HepG2 (cell line): ENCODE results near the gene MAP3K8. TPM values are rescaled to one million over a fixed set of nuclear protein-coding genes. Genes with fewer than 3 reads are reported as not detected.

ENCODE experiments used
- ASH2L ChIP-seq: fragments of 300-600, 200-600 bp; sonication (generic); IDR thresholded peaks from 2 replicates; pipeline ENCODE4 v1.7.0; 2017; ENCODE audit warnings: low read depth, mild to moderate bottlenecking, moderate library complexity, mixed read lengths, low read length; ENCODE audit not compliant: insufficient read length
- CHD4 ChIP-seq: fragments of 200-600 bp; sonication (generic); IDR thresholded peaks from 2 replicates; pipeline ENCODE4 v1.7.0; 2017; ENCODE audit warnings: mild to moderate bottlenecking, low read length, borderline replicate concordance
- ETV5 ChIP-seq: IDR thresholded peaks from 2 replicates; pipeline ENCODE4 v1.6.1; 2018; ENCODE audit warnings: missing biosample characterization, missing genetic modification reagents, inconsistent platforms, borderline replicate concordance
- GATA4 ChIP-seq: sonication (generic); IDR thresholded peaks from 2 replicates; pipeline ENCODE4 v1.6.1; 2016; ENCODE audit warnings: antibody characterized with exemption, low read depth, borderline replicate concordance
- HOXA5 ChIP-seq: sonication (generic); formaldehyde crosslinking; IDR thresholded peaks from 2 replicates; pipeline ENCODE4 v1.4.0; 2020; ENCODE audit warnings: missing genetic modification reagents
- IKZF4 ChIP-seq: sonication (generic); formaldehyde crosslinking; IDR thresholded peaks from 2 replicates; pipeline ENCODE4 v1.5.1; 2020; ENCODE audit warnings: borderline replicate concordance, mild to moderate bottlenecking, low read depth, missing genetic modification reagents; ENCODE audit errors: not compliant biosample characterization
- IRX3 ChIP-seq: sonication (generic); formaldehyde crosslinking; IDR thresholded peaks from 2 replicates; pipeline ENCODE4 v1.8.1; 2023; ENCODE audit warnings: mild to moderate bottlenecking, low read depth, missing genetic modification reagents, borderline replicate concordance
- MBD4 ChIP-seq: IDR thresholded peaks from 2 replicates; pipeline ENCODE4 v1.6.1; 2012; ENCODE audit warnings: low read length, inconsistent platforms, borderline replicate concordance
- MED8 ChIP-seq: sonication (generic); formaldehyde crosslinking; IDR thresholded peaks from 2 replicates; pipeline ENCODE4 v1.8.1; 2023; ENCODE audit warnings: mild to moderate bottlenecking, missing genetic modification reagents; ENCODE audit not compliant: insufficient replicate concordance
- MYPOP ChIP-seq: sonication (generic); formaldehyde crosslinking; IDR thresholded peaks from 2 replicates; pipeline ENCODE4 v1.8.1; 2023; ENCODE audit warnings: mild to moderate bottlenecking, moderate library complexity, missing genetic modification reagents
- NCOR1 ChIP-seq: fragments of 200-600 bp; sonication (generic); IDR thresholded peaks from 2 replicates; pipeline ENCODE4 v1.7.0; 2017; ENCODE audit warnings: antibody characterized with exemption, low read length, borderline replicate concordance
- NFKB2 ChIP-seq: sonication (generic); formaldehyde crosslinking; IDR thresholded peaks from 2 replicates; pipeline ENCODE4 v1.4.0; 2020; ENCODE audit warnings: missing genetic modification reagents, borderline replicate concordance
- PCBP1 ChIP-seq: fragments of 200-400 bp; formaldehyde crosslinking; IDR thresholded peaks from 2 replicates; pipeline ENCODE4 v1.6.1; 2017; ENCODE audit warnings: mild to moderate bottlenecking, low read depth, low read length, borderline replicate concordance
- POGZ ChIP-seq: sonication (generic); formaldehyde crosslinking; IDR thresholded peaks from 2 replicates; pipeline ENCODE4 v1.4.0; 2020; ENCODE audit warnings: mild to moderate bottlenecking, missing genetic modification reagents
- PRDM10 ChIP-seq: sonication (generic); formaldehyde crosslinking; IDR thresholded peaks from 2 replicates; pipeline ENCODE4 v1.4.0; 2020; ENCODE audit warnings: low read depth, missing genetic modification reagents
- SOX5 ChIP-seq: IDR thresholded peaks from 2 replicates; pipeline ENCODE4 v1.6.1; 2016; ENCODE audit warnings: borderline replicate concordance
- SP140L ChIP-seq: sonication (generic); formaldehyde crosslinking; IDR thresholded peaks from 2 replicates; pipeline ENCODE4 v1.4.0; 2020; ENCODE audit warnings: missing genetic modification reagents, borderline replicate concordance
- SP2 ChIP-seq: sonication (generic); formaldehyde crosslinking; IDR thresholded peaks from 2 replicates; pipeline ENCODE4 v1.5.1; 2020; ENCODE audit warnings: mild to moderate bottlenecking, missing genetic modification reagents
- SRSF9 ChIP-seq: fragments of 200-400 bp; formaldehyde crosslinking; IDR thresholded peaks from 2 replicates; pipeline ENCODE4 v1.6.1; 2018; ENCODE audit warnings: borderline replicate concordance, mild to moderate bottlenecking, low read depth, low read length; ENCODE audit not compliant: insufficient read depth, poor library complexity, severe bottlenecking
- TCF7 ChIP-seq: sonication (generic); IDR thresholded peaks from 2 replicates; pipeline ENCODE4 v1.6.1; 2016; ENCODE audit warnings: antibody characterized with exemption, low read depth
- YY1 ChIP-seq: IDR thresholded peaks from 2 replicates; pipeline ENCODE4 v1.6.1; 2011; ENCODE audit warnings: low read length, low read depth, moderate library complexity, mild to moderate bottlenecking; ENCODE audit not compliant: insufficient read depth, insufficient replicate concordance
- ZNF225 ChIP-seq: sonication (generic); formaldehyde crosslinking; IDR thresholded peaks from 2 replicates; pipeline ENCODE4 v1.4.0; 2020; ENCODE audit warnings: mild to moderate bottlenecking, missing genetic modification reagents
- ZNF263 ChIP-seq: sonication (generic); formaldehyde crosslinking; IDR thresholded peaks from 2 replicates; pipeline ENCODE4 v1.4.0; 2020; ENCODE audit warnings: missing genetic modification reagents
- ZNF274 ChIP-seq: sonication (generic); formaldehyde crosslinking; IDR thresholded peaks from 2 replicates; pipeline ENCODE4 v1.5.1; 2020; ENCODE audit warnings: mild to moderate bottlenecking, missing genetic modification reagents
- ZNF317 ChIP-seq: sonication (generic); formaldehyde crosslinking; IDR thresholded peaks from 2 replicates; pipeline ENCODE4 v1.5.0; 2020; ENCODE audit warnings: mild to moderate bottlenecking, missing genetic modification reagents
- ZNF331 ChIP-seq: sonication (generic); formaldehyde crosslinking; IDR thresholded peaks from 2 replicates; pipeline ENCODE4 v1.4.0; 2020; ENCODE audit warnings: missing genetic modification reagents
- ZNF598 ChIP-seq: sonication (generic); formaldehyde crosslinking; IDR thresholded peaks from 2 replicates; pipeline ENCODE4 v1.5.1; 2020; ENCODE audit warnings: mild to moderate bottlenecking, missing genetic modification reagents, borderline replicate concordance
- polyA plus RNA-seq, 8 experiments: library from polyadenylated mRNA; depleted of rRNA in 3 of 8; stranded (reverse) in 7 of 8; unstranded in 1 of 8; fragments of >200 nt; fragmentation: Illumina TruSeq in 4 of 8; extraction: Trizol in 4 of 8; gene quantifications; 2 replicates each; pipeline versions ENCODE4 v1.2.1 to v1.2.3, GENCODE V29; 2011 to 2016; ENCODE audit warnings: low read depth in 4 of 8, missing spikeins in 1 of 8, mixed read lengths in 1 of 8; ENCODE audit not compliant: insufficient read depth in 1 of 8
- total RNA-seq, 5 experiments: library from RNA; depleted of rRNA; stranded (reverse); fragments of >200 nt; fragmentation: Illumina TruSeq; extraction: Trizol; gene quantifications; 2 replicates each; pipeline ENCODE4 v1.2.3, GENCODE V29; 2016; ENCODE audit warnings: low read depth in 1 of 5

MAP3K8 gene
- total and polyA plus RNA-seq, 2 of the 13 experiments (the other 11 are each of a cell fraction or from before 2014, with no cell fraction given) = 19.3 to 37.9 TPM

- TF ChIP-seq POGZ (CRISPR knock-in tag) (peak; percentile 71), MBD4 (no peak), MYPOP (CRISPR knock-in tag) (no peak), IKZF4 (CRISPR knock-in tag) (no peak), ETV5 (CRISPR knock-in tag) (peak; percentile 79), SP2 (CRISPR knock-in tag) (no peak), ZNF598 (CRISPR knock-in tag) (no peak), ZNF317 (CRISPR knock-in tag) (0 out of 2 replicates have a peak, but pooled peaks have one; percentile 57), GATA4 (no peak), ASH2L (peak; percentile 76), SP140L (CRISPR knock-in tag) (no peak), IRX3 (CRISPR knock-in tag) (no peak), NCOR1 (peak; percentile 49; the same call in 1 of the 2 replicates), YY1 (no peak), TCF7 (peak; percentile 49), MED8 (CRISPR knock-in tag) (peak; percentile 58), SOX5 (peak; percentile 41; the same call in 1 of the 2 replicates), ZNF225 (no peak), HOXA5 (CRISPR knock-in tag) (0 out of 2 replicates have a peak, but pooled peaks have one; percentile 30), ZNF263 (peak; percentile 60), ZNF274 (CRISPR knock-in tag) (no peak), PCBP1 (no peak), NFKB2 (CRISPR knock-in tag) (no peak), ZNF331 (CRISPR knock-in tag) (peak; percentile 27; the same call in 1 of the 2 replicates), PRDM10 (CRISPR knock-in tag) (no peak), CHD4 (no peak), SRSF9 (no peak)
Measured at GRCh38 chr10:30422981-30423654, 10.9 kb upstream of the MAP3K8 start (continued).
